ENCODE measurements around the gene STAC. TPM values are rescaled to one million over a fixed set of nuclear protein-coding genes. Genes with fewer than 3 reads are reported as not detected.
A peak's percentile ranks its signal among the peaks of the same experiment; 100 is the strongest.

STAC gene
- total and polyA plus RNA-seq, 9 of the 15 experiments (the other 6 are each of a cell fraction or from before 2014, with no cell fraction given) = 0.11 TPM; not detected in 8

DNA sequence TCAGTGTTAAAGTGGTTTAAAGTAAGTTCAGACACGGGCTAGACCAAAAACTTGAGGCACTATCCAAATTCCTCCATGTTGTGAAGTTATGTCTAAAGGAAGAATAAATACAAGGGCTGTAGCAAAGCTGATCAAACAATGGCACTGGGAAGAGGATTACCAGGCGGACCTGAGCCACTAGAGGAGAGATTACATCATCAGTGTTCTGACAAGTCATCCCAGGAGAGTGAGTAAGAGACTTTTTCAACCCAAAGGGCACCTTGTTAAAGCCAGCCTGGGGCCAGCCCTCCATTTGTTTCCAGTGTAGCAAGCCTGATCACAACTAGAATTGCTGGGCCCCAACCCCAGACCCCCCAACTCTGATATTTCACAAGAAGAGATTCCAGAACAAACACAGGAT is 217.1 kb downstream of the STAC start:
- POLR2A ChIA-PET = no interaction called here
- Histone ChIP-seq H3K36me3 (ENCODE audit: control insufficient read depth, insufficient read depth, low read length) (no peaks in the 10 kb centered on the region), H3K4me1 (replicated peaks in 1 of 2; ENCODE audit: control insufficient read depth in 2 of 2, insufficient read depth in 2 of 2, low read length in 2 of 2) (no peaks in the 10 kb centered on the region), H3K4me2 (ENCODE audit: insufficient read depth, low read length) (no peak overlapping the region), H3K9me3 (replicated peaks; ENCODE audit: control insufficient read depth, insufficient read depth, low read depth, low read length) (no peaks in the 10 kb centered on the region), H3K27ac (ENCODE audit: extremely low read depth, low read depth, low read length) (no peak overlapping the region), H3K79me2 (ENCODE audit: control insufficient read depth, insufficient read depth, low read length) (no peaks in the 10 kb centered on the region), H3K9me1 (ENCODE audit: control insufficient read depth, insufficient read depth, low read length) (no peaks in the 10 kb centered on the region), H3K4me3 (no peak overlapping the region), H3K27me3 (ENCODE audit: control insufficient read depth in 2 of 2, insufficient read depth in 2 of 2, low read length in 2 of 2) (no peaks in the 10 kb centered on the region), H2AFZ (ENCODE audit: low read depth, low read length) (no peak overlapping the region), H4K20me1 (replicated peaks; ENCODE audit: control insufficient read depth, insufficient read depth, low read length) (no peaks in the 10 kb centered on the region), H3K9ac (ENCODE audit: insufficient read depth in 1 of 2, low read depth in 2 of 2, low read length in 2 of 2) (no peak overlapping the region)
- 0% methylated on average over 2 of the region's 2 CpGs for WGBS (ENCODE audit: insufficient coverage, low coverage, missing lambda C conversion rate)
- no peak for FAIRE-seq
- in situ Hi-C loops (cut with MboI) (no loop called here), intact Hi-C loops (cut with micrococcal nuclease) (no loop called here)
- CTCF ChIA-PET (ENCODE audit: low intra/inter-chr PET ratio) = no interaction called here
- ATAC-seq = no peak
- no TSS peak for BruUV-seq (replicated peaks)
- DNase-seq (ENCODE audit: extremely low read depth in 1 of 4, low spot score in 3 of 4) = no peak
- TF ChIP-seq, protein P1, sequence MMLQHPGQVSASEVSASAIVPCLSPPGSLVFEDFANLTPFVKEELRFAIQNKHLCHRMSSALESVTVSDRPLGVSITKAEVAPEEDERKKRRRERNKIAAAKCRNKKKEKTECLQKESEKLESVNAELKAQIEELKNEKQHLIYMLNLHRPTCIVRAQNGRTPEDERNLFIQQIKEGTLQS (IDR thresholded peaks at IDR 0.05) = peak; percentile 34
- TF ChIP-seq, protein P1 (CRISPR knock-in tag; conservative IDR thresholded peaks at IDR 0.05) = no peak
- TF ChIP-seq BRCA1 (IDR thresholded peaks at IDR 0.05) (no peak), BRCA1 (CRISPR knock-in tag; IDR thresholded peaks at IDR 0.05) (no peak), CEBPG (CRISPR knock-in tag; IDR thresholded peaks at IDR 0.05) (no peak), CEBPG (tag; conservative IDR thresholded peaks at IDR 0.05 in 1 of 2, IDR thresholded peaks at IDR 0.05 in 1 of 2) (peak; percentile 42 to 54; a peak in 3 of 4 replicates), FOSL1 (tag; conservative IDR thresholded peaks at IDR 0.05) (peak; percentile 28; the same call in 1 of the 2 replicates)
- TF ChIP-seq, protein P2, sequence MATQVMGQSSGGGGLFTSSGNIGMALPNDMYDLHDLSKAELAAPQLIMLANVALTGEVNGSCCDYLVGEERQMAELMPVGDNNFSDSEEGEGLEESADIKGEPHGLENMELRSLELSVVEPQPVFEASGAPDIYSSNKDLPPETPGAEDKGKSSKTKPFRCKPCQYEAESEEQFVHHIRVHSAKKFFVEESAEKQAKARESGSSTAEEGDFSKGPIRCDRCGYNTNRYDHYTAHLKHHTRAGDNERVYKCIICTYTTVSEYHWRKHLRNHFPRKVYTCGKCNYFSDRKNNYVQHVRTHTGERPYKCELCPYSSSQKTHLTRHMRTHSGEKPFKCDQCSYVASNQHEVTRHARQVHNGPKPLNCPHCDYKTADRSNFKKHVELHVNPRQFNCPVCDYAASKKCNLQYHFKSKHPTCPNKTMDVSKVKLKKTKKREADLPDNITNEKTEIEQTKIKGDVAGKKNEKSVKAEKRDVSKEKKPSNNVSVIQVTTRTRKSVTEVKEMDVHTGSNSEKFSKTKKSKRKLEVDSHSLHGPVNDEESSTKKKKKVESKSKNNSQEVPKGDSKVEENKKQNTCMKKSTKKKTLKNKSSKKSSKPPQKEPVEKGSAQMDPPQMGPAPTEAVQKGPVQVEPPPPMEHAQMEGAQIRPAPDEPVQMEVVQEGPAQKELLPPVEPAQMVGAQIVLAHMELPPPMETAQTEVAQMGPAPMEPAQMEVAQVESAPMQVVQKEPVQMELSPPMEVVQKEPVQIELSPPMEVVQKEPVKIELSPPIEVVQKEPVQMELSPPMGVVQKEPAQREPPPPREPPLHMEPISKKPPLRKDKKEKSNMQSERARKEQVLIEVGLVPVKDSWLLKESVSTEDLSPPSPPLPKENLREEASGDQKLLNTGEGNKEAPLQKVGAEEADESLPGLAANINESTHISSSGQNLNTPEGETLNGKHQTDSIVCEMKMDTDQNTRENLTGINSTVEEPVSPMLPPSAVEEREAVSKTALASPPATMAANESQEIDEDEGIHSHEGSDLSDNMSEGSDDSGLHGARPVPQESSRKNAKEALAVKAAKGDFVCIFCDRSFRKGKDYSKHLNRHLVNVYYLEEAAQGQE (IDR thresholded peaks at IDR 0.05; ENCODE audit: borderline replicate concordance) = no peak
- TF ChIP-seq, protein P2 (CRISPR knock-in tag; IDR thresholded peaks at IDR 0.05; ENCODE audit: low read depth) = no peak

Data from K562 (cell line).